Activated CD4-positive, alpha-beta T cell treated with anti-CD3 and anti-CD28 coated beads, Interleukin-2, amount 50 U/mL, for 4 hours (primary cell): Measurements from ENCODE around the gene TLL2.

Source experiments
- DNase-seq, 2 experiments: peaks; one replicate each; pipeline ENCODE4 v3.0.0-alpha.2; 2020

The TLL2 gene

DNA sequence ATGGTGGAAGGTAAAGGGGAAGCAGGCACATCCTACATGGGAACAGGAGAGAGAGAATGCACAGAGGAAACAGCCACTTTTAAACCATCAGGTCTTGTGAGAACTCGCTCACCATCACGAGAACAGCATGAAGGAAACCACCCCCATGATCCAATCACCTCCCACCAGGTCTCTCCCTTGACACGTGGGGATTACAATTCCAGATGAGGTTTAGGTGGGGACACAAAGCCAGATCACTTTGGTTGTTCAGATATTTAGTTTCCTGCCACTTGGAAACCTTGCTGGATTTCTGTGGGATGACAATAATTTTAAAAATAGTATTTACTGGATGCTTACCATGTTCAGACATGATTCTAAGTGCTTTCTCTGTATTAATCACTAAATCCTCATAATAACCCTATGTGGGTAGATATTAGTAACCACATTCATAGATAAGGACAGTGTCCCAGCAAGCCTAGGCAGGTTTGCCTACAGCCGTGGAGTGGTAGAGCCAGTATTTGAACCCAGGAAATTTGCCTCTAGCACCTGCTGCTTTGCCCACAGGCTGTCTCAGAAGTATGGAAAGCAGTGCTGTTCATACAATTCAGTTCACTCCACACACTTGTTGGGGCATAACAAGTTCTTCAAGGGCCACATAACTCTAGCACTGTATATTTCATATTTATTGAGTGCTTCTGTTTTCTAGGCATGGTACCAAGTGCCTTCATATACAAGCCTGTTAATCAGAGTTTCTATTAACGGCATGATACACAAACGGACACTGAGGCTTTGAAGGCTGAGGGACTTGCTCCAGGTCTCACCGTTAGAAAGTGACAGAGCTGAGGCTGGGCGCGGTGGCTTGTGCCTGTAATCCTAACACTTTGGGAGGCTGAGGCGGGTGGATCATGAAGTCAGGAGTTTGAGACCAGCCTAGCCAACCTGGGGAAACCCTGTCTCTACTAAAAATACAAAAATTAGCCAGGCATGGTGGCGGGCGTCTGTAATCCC is 8.3 kb downstream of the TLL2 start:
- DNase-seq: no peak

DNA sequence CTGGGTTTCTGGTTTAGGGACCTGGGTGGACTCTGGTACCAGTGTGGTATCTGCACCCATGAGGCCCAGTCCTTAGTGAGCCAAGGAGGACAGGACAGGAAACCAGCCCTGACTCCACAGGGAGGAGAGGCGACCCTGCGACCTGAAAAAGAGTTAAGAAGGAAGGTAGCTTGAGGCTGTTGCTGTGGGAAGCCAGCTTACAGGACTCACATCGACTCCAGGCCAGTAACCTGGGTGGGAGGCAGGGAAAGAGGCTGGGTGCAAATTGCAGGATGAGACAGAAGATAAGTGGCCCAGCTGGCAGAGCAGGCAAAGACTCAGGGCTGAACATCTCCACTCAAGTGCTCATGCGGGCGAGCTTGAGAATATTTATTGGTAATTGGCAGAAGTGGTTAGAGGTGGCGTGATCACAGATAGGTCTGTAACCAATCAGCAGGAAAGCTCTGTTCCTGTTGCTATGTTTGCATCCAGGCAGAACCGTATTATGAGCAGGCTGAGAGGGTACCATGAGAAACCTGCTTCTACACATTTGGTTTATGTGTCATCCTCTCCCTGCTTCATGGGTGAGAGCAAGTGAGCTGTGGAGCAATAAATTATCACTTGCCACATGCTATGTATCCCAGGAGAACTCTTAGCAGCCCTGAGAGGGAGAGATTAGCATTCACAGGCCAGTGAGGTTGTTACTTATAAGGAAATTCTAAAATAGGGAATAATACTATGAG is 11.0 kb downstream of the TLL2 start:
- DNase-seq: no peak

DNA sequence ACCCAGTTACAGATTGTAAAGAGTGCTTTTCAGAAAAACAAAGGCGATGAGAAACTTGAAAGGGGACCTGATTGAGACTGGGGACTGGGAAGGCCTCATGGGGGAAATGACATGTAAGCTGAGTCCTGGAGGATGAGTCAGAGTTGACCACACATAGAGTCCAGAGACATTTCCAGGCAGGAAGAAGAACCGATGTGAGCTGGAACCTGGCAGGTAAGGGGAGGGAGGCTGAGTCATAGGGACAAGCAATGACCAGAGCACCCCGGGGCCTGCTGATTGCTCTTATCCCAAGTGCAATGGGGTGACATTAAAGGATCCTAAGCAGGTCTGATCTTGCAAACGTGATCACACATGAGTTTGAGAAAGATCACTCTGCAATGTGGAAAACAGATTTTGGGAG is 11.7 kb downstream of the TLL2 start:
- DNase-seq: no peak

DNA sequence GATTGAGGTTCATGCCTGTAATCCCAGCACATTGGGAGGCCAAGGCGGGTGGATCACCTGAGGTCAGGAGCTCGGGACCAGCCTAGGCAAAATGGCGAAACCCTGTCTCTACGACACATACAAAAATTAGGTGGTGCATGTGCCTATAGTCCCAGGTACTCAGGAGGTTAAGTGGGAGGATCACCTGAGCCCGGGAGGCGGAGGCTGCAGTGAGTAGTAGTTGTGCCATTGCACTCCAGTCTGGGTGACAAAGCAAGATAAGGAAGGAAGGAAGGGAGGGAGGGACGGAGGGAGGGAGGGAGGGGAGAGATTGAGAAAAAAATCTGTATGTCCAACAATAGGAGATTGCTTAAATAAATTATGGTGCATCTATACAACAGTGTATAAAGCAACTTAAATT is 13.2 kb downstream of the TLL2 start:
- DNase-seq: no peak

DNA sequence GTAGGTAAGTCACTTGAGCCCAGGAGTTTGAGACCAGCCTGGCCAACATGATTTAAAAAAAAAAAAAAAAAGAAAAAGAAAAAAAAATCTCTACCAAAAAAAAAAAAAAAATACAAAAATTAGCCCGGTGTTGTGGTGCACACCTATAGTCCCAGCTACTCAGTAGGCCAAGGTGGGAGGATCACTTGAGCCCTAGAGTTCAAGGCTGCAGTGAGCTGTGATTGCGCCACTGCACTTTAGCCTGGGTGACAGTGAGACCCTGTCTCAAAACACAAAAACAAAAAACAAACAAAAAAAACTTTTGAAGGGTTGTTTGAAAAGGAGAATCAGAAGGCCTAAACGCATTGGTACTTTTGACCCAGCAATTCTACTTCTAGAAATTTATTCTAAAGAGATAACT is 13.7 kb downstream of the TLL2 start:
- DNase-seq: no peak

DNA sequence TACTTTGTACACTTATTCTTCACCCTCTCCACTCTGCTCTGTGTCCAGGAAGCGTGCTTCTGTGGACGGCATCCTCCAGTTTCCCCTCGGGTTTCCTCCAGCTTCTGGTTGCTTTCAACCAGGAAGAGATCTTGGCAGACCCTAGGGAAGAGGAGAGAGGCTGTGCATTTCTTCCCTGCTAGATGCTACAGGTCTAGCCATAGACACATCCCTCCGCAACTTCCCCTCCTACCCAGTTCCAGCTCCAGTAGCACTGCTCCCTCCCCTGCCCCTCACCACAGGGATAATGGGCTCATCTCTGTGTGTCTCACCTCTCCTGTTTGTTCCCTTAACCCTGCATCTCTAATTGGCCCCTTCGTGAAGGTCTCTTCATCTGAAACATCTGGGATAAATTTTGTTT is 16.3 kb downstream of the TLL2 start:
- no peak for DNase-seq

DNA sequence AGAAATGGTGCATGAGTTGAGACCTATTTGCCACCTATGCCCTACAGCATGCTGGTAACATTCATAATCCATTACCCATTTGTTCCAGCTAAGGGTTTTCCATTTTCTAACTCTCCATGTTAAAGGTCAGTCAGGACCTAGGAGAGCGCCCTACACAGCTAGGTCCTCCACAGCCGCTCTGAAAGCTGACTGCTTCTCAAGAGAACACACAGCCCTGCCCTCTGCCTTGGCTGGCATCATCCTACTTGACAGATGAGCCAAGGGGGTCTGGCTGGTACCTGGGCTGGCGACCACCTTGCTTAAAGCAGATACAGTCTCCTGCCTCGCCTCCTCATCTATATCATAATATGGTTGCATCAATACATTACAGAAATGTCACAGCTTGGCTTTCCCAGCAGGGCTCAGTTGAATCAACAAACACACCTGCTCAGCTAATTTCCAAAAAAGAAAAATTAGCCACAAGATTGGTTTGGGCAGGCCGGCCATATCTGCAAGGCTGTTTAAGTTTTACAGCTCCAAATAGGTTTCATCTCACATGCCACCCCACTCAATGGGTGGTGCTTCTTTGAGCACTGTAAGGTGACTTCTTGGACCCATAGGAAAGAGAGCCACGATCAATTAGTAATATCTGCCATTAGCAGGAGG is 17.3 kb downstream of the TLL2 start:
- DNase-seq: no peak

DNA sequence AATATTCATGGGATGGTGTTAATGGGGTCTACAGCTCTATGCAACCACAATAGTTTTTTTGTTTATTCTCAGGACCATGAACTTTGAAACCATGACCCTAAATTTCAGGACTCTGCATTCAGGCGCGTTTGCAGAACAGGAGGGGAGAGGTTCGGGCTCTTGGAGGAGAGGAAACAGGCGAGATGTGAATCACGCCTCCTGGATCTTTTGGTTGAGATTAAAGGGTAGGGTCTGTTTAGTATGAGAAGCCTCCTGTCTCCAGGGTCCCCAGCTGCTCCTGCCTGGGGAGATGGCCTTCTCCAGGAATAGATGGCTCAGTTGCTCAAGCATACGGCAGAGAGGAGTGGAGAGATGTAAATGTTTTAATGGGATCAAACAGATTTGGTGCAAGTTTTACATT is 18.2 kb downstream of the TLL2 start:
- DNase-seq: no peak

DNA sequence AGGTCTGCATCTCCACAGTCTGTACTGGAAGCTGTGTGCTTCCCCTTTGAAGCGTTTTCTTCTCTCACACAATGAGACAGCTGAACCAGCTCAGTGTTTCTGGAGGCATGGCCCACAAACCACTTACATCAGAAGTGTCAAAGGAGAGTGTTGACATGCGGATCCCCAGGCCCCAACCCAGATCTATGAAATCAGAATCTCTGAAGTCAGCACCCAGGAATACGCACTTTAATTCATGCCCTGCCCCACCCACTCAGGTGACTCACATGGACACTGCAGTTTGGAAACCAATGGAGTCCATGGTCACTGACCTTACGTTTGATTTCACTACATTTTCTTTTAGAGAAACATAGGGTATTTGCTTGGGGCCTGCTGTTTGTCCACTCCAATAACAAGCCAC is 19.0 kb downstream of the TLL2 start:
- no peak for DNase-seq

DNA sequence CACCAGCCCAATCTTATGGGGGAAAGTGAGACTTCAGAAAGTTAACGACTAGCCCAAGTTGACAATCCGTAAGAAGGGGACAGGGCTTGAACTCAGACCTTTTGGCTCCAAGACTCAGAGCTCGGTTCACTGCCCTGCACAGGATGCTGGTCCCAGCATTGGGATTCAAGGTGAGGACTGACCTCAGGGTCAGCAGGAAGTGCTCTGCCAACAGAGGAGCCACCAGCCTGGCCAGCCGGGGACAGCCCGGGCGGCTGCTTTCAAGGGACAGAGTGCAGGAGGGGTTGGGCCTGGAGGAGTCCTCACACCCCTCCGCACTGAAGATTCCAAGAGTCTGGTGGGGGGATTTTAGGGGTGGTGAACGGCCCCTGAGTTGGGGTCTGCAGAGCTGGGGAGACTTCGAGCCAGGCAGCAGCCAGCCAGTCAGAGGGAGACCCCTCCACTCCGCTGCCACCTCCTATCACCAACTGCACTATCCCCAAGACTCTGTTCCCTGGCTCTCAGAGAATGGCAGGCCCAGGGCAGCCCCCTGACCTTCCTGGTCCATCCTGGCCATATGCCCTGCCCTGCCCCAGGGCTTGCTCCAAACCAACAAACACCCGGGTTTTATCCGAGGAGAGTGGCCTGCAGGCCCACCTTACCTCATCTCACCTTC is 19.7 kb downstream of the TLL2 start:
- DNase-seq: no peak

DNA sequence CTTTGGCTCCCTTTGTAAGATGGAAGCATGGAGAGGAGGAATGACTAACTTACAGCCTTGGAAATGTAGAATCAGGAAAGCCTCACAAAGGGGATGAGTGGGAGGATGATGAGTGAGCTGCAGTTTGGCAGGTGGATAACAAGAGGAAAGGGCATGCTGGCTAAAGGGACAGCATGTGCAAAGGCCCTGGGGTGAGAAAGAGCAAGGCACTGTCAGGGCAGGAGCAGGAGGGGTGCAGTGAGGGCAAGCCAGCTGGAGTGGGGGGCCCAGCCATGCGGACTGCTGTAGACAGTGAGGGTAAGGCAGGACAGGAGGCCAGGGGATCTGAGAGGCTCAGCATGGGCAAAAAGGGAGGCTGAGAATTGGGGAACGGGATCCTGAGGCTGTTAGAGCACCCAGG is 20.5 kb downstream of the TLL2 start:
- no peak for DNase-seq

DNA sequence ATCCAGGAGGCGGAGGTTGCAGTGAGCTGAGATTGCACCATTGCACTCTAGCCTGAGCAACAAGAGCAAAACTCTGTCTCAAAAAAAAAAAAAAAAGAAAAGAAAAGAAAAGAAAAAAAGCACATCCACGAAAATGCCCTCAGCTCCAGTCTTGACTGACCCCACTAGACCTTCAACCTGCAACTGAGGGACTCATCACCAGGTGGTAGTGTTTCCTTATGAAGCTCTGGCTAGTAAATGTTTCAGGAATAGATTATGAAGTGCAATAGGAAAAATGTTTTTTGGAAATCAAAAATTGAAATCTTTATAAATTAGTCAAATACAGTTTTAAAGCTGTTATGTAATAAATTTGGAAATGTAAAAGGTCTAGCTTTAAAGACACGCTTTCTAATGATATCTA is 22.4 kb downstream of the TLL2 start:
- DNase-seq: no peak

DNA sequence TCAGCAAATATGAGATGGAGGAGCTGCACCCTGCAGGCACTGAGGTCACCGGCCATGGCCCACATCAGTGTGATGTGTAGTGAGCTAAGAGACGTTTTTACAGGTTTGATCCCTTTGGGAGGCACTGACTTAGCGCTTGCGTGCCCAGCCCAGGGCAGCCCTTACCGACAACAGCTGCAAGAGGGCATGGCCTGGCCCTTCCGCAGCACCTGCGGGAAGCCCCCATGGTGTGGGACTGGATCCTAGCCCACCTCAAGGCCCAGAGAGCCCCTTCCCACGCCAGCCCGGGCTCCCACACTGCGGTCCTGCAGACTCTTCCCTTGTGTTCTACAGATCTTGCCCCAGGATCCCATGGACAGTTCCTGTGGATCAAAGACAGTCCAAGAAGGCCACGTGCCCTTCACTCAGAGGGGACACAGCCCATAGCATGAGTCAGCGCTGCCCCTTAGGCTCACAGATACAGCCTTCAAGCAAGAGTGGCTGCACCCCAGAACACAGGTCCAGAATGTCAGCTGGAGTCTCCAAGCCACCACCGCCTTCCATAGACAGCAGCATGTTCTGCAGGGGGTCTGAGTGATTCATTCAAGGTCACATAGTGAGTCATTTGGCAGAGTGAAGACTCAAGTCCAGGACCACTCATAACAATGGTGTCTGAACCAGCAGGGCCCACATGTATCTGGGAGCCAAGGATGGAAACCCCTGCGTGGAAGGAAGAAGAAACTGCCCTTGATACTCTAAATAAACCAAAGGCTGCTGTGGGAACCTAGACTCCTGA is 25.4 kb downstream of the TLL2 start:
- no peak for DNase-seq

DNA sequence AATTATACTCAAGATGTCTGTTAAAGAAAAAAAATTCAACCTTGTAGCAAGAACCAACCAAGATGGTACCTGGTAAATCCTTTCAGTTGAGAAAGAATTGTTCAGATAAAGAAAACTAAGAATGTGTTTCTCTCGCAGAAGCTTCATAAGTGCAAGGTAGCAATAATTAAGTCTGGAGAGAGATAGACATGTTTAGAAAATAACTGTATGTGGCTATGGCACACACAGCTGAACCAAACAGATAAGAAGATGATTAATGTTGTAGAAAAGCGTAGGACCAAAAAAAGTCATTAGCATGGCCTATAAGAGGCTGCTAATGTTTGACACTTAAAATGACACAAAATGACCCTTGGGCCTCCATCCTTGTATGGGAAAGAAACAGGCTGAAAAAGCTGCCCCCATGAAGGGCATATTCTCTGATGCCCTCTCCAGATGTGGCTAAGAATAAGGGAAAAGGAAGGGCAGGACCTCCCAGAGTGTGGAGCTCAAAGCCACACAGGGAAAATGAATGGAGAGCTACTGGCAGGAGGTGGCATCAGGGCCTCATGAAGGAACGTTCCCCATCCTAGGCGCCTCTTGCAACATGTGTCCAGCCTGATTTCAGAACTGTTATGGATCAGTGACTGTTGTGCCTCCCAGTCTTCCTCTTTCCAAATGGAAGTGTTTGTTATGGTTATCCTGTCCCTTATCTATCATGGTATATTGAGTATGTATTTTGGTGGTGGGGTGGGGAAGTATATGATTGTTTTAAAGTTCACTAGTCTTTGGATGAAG is 30.7 kb downstream of the TLL2 start:
- no peak for DNase-seq

DNA sequence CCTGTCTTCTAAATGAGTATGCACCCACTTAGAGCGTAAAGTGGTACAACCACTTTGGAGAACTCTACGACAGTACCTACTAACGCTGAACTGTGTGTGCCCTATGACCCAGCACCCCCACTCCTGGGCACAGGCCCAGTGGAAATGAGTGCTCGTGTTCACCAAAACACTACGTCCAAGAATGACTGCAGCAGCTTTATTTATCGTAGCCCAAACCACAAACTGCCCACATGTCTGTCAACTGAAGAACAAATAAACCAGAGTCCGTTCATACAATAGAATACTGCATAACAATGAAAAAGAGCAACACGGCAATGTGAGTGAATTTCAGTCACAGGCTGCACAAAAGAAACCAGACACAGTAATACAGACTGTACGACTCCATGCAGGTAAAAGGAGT is 35.4 kb downstream of the TLL2 start:
- no peak for DNase-seq

DNA sequence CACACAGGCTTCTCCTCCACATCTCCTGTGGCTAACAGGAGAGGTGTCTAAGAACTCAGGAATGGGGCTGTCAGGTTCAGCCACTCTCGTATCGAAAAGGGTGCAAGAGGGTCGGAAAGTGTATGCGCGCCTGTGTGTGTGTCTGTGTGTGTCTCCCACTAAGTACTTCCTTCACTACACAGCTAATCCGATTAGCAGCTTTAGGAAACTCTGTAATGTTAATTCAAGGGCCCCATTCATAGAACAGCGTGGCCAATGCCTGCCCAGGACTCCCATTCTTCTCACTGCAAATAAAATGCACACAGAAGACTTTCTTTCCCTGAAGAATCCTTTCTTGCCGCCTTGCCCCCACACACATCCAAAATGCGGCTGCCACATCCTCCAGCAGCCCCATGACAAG is 39.9 kb downstream of the TLL2 start:
- DNase-seq: no peak

DNA sequence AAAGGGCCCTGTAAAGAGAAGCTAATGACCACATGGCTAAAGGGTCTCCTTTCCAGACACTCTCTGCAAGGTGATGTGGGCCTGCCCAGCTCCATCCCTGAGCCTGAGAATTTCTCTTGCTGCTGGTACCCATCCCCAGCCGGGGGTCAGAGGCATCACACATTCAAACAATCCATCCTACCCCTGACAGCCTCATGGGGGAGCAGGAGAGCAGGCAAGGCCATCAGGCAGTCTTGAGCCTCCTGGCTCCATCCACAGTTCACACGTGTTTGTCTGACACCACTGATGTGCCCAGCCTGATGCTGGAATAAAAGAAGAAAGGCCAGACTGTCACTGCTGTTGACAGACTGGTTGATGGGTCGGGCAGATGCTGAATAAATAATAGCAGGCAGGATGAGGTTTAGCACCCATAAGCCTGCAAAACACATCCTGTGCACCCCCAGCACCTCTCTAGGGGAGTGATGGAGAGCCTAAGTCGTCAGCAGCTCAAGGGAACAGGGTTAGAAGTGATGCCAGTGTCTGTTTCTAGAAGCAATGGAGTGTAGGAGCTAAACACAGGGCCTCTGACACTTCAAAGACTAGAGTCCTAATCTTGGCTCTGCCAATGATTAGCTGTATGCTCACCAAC is 43.5 kb downstream of the TLL2 start:
- DNase-seq: no peak

DNA sequence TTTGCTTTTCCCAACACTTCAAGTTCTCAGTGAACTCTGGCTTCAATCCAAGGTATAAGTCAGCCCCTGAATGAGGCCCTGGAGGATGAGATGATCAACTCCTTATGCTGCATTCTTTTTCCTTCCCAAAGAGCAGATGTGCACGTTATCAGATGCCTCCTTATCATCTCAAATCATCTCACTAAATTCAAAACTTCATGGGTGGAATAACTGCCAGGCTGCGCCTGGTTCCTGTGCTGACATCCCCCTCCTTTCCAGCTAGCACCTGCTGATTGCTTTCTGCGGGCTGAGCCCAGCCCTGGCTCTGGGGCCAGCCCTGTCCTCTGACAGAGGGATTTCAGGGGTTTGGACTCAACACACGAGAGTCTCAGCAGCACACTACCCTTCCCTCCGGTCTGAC is 44.9 kb downstream of the TLL2 start:
- no peak for DNase-seq

DNA sequence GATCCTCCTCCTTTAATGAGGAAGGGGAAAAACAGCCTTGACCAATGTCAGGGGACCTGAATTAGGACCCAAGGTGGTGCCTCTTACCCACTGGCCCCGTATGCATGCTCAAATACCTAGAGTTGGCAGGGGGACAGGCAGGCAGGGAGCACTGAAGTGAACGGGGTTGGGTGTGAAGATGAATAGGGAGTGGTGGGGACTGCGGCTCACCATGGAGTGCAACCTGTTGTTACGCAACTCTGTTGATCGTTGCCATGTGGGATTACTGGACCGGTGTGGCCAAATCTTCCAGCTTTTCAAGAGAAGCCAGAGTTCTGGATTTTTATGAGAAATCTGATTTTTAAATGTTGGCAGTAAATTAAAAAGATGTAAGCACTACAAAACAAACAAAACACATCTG is 48.1 kb downstream of the TLL2 start:
- DNase-seq: no peak

DNA sequence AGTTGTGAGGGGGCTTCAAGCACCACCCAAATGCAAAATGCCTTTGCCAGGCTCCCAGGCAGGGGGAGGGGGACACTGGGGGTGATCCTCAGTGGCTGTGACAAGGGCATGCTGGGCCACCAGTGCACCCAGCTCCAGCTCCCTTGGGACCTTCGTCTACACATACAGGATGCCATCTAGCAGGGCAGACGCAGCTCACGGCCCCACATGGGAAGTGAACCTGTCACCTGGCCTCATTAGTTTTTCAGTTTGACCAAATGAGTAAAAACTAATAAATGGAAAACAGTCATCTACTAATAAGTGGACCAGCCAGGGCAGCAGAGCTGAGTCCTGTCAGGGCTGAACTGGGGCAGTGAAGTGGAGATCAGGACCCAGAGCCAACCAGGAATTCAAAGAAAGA is 50.2 kb downstream of the TLL2 start:
- no peak for DNase-seq

DNA sequence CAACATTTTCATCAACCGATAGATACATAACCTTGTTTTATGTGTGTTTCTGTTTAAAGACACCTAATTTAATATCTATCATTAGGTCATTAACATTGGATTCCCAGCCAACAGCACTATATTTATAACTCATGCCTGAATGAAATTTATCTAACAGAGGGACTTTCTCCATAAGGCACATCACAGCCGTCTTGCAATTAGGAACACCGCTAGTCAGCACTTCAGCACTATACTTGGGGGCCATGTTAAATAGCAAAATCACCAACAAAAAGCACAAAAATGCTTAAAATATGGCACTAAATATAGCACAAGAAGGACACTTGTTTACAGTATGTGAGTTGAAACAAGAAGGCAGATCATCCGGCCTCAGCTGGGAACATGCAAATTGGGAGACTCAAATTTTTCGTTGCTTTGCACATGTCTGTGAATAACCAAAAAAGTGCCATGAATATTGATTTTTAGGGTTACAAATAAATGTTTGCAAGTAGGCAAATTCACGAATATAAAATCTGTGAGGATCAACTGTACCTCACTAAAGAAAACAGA is 51.0 kb downstream of the TLL2 start:
- DNase-seq: no peak
